ENCODE results near the gene CDKAL1.

- TF ChIP-seq, protein P1, sequence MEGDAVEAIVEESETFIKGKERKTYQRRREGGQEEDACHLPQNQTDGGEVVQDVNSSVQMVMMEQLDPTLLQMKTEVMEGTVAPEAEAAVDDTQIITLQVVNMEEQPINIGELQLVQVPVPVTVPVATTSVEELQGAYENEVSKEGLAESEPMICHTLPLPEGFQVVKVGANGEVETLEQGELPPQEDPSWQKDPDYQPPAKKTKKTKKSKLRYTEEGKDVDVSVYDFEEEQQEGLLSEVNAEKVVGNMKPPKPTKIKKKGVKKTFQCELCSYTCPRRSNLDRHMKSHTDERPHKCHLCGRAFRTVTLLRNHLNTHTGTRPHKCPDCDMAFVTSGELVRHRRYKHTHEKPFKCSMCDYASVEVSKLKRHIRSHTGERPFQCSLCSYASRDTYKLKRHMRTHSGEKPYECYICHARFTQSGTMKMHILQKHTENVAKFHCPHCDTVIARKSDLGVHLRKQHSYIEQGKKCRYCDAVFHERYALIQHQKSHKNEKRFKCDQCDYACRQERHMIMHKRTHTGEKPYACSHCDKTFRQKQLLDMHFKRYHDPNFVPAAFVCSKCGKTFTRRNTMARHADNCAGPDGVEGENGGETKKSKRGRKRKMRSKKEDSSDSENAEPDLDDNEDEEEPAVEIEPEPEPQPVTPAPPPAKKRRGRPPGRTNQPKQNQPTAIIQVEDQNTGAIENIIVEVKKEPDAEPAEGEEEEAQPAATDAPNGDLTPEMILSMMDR (conservative IDR thresholded peaks at IDR 0.05), result no peak
- TF ChIP-seq EZH2 (IDR thresholded peaks at IDR 0.05; ENCODE audit: low read depth), result no peak
Observed at GRCh38 chr6:20672038-20672437, 137.8 kb downstream of the CDKAL1 start.
